ENCODE results near the gene ZNF764. TPM values are rescaled to one million over a fixed set of nuclear protein-coding genes. Genes with fewer than 3 reads are reported as not detected.
"Not testable (repeated sequence)": the region's sequence is repeated elsewhere in the genome, so short reads cannot be mapped to it uniquely, and the experiment has no call there.

Gene ZNF764
- total and polyA plus RNA-seq, 2 experiments from 2014 or later = 5.6 to 12.9 TPM

- Mint-ChIP-seq H3K4me3 (no peak overlapping the region), H3K27me3 (ENCODE audit: insufficient read depth, low read depth, poor library complexity) (no peaks in the 10 kb centered on the region), H3K36me3 (ENCODE audit: low read depth) (peaks cover 10% of the 10 kb centered on the region), H3K9me3 (no peaks in the 10 kb centered on the region), H3K27ac (no peak overlapping the region), H3K4me1 (no peaks in the 10 kb centered on the region)
- Histone ChIP-seq H3K4me2 (no peak overlapping the region), H2AFZ (no peak overlapping the region), H3K27me3 (ENCODE audit: insufficient read depth) (no peaks in the 10 kb centered on the region), H3K4me3 (no peak overlapping the region), H4K20me1 (replicated peaks; ENCODE audit: insufficient read depth) (0 out of 2 replicates have a peak, but pooled peaks cover 7% of the 10 kb centered on the region), H3K79me2 (replicated peaks; ENCODE audit: insufficient read depth) (no peaks in the 10 kb centered on the region), H3F3A (replicated peaks; ENCODE audit: low read depth) (0 out of 2 replicates have a peak, but pooled peaks cover 3% of the 10 kb centered on the region), H3K4me1 (ENCODE audit: insufficient read depth) (no peaks in the 10 kb centered on the region), H3K27ac (ENCODE audit: low read depth) (no peak overlapping the region), H3K9me2 (ENCODE audit: insufficient read depth) (no peaks in the 10 kb centered on the region), H3K36me3 (ENCODE audit: insufficient read depth) (no peaks in the 10 kb centered on the region)
- ATAC-seq (no peak), DNase-seq (ENCODE audit: low spot score) (no peak)
- TF ChIP-seq ZNF331 (CRISPR knock-in tag; IDR thresholded peaks at IDR 0.05; ENCODE audit: low read depth) (no peak), STAT1 (IDR thresholded peaks at IDR 0.05; ENCODE audit: unreplicated experiment) (no peak), CTCF (conservative IDR thresholded peaks at IDR 0.05; ENCODE audit: low read depth in 2 of 2) (no peak), JUNB (IDR thresholded peaks at IDR 0.05; ENCODE audit: unreplicated experiment) (no peak), REST (IDR thresholded peaks at IDR 0.05; ENCODE audit: unreplicated experiment) (no peak), ZNF114 (CRISPR knock-in tag; IDR thresholded peaks at IDR 0.05) (no peak), POLR2AphosphoS5 (IDR thresholded peaks at IDR 0.05; ENCODE audit: low read depth) (no peak), NANOG (IDR thresholded peaks at IDR 0.05; ENCODE audit: borderline replicate concordance) (no peak)
These were observed 34.7 kb upstream of the ZNF764 start for GRCh38 chr16:30592871-30593270.

DNA sequence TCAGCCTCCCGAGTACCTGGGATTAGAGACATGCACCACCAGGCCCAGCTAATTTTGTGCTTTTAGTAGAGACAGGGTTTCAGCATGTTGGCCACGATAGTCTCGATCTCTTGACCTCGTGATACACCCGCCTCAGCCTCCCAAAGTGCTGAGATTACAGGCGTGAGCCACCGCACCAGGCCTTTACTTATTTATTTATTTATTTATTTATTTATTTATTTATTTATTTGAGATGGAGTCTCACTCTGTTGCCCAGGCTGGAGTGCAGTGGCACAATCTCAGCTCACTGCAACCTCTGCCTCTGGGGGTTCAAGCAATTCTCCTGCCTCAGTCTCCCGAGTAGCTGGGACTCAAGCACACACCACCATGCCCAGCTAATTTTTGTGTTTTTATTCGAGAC, 32.7 kb upstream of the ZNF764 start:
- DNase-seq (ENCODE audit: low spot score); H3K27me3 Mint-ChIP-seq (ENCODE audit: insufficient read depth, low read depth, poor library complexity); H3K9me3 Mint-ChIP-seq; H2AFZ ChIP-seq; H3K27me3 ChIP-seq (ENCODE audit: insufficient read depth); H3K4me3 Mint-ChIP-seq; H3K9me2 ChIP-seq (ENCODE audit: insufficient read depth); H4K20me1 ChIP-seq (replicated peaks; ENCODE audit: insufficient read depth); H3K4me1 Mint-ChIP-seq; H3K27ac Mint-ChIP-seq; H3K4me2 ChIP-seq; H3F3A ChIP-seq (replicated peaks; ENCODE audit: low read depth); ATAC-seq; H3K4me3 ChIP-seq; H3K36me3 ChIP-seq (ENCODE audit: insufficient read depth); H3K4me1 ChIP-seq (ENCODE audit: insufficient read depth); H3K27ac ChIP-seq (ENCODE audit: low read depth): not testable (repeated sequence)
- peaks cover 27% of the 10 kb centered on the region for H3K36me3 Mint-ChIP-seq (ENCODE audit: low read depth)
- H3K79me2 ChIP-seq (replicated peaks; ENCODE audit: insufficient read depth) = peaks cover 14% of the 10 kb centered on the region

DNA sequence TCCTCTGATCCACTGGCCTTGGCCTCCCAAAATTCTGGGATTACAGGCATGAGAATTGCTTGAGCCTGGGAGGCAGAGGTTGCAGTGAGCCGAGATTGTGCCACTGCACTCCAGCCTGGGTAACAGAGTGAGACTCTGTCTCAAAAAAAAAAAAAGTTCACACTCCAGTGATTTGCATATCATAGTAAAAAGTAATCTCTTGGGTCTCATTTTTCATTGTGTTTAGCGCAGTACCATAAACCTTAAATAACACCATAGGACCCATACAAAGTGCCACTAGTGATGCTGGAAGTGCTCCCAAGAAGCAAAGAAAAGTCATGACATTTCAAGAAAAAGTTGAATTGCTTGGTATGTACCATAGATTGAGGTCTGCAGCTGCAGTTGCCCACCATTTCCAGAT, 31.4 kb upstream of the ZNF764 start:
- H4K20me1 ChIP-seq (replicated peaks; ENCODE audit: insufficient read depth); H3K4me1 ChIP-seq (ENCODE audit: insufficient read depth); ATAC-seq; H3K4me3 Mint-ChIP-seq; DNase-seq (ENCODE audit: low spot score); H3K27me3 Mint-ChIP-seq (ENCODE audit: insufficient read depth, low read depth, poor library complexity); H3K4me1 Mint-ChIP-seq; H3K27me3 ChIP-seq (ENCODE audit: insufficient read depth); H3K4me3 ChIP-seq; H3K27ac ChIP-seq (ENCODE audit: low read depth); H3K4me2 ChIP-seq; H3F3A ChIP-seq (replicated peaks; ENCODE audit: low read depth); H3K9me3 Mint-ChIP-seq; H3K27ac Mint-ChIP-seq; H3K36me3 ChIP-seq (ENCODE audit: insufficient read depth); H3K9me2 ChIP-seq (ENCODE audit: insufficient read depth); H2AFZ ChIP-seq: not testable (repeated sequence)
- H3K36me3 Mint-ChIP-seq (ENCODE audit: low read depth) = peaks cover 29% of the 10 kb centered on the region
- peaks cover 16% of the 10 kb centered on the region for H3K79me2 ChIP-seq (replicated peaks; ENCODE audit: insufficient read depth)

All from GM23338 (cell line).